ENCODE data around the gene GBP3. TPM values are rescaled to one million over a fixed set of nuclear protein-coding genes. Genes with fewer than 3 reads are reported as not detected.
"Not testable (repeated sequence)": the region's sequence is repeated elsewhere in the genome, so short reads cannot be mapped to it uniquely, and the experiment has no call there.

GBP3 gene
- total RNA-seq, 1 donor from 2014 or later: 12.3 TPM

DNA sequence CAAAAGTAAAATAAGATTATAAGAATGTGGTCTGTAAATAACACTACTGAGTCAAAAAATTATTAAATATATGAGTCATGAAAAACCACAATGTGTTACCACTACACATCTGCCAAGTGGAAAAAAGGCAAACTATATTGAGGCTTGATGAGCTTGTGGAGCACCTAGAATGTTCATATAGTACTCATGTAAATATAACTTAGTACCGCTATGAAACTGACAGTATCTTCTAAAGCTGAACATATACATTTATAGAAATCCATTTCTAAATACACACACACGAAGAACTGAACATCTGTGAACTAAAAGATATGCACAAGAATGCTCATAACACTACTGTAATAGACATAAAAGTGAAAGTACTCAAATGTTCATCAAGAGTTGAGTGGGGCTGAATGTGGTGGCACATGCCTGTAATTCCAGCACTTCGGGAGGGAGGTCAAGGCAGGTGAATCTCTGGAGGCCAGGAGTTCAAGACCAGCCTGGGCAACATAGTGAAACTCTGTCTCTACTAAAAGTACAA lies 18.5 kb upstream of the GBP3 start:
- DNase-seq (ENCODE audit: low read depth in 2 of 2): peak in 1 of 2 donors; percentile 23

DNA sequence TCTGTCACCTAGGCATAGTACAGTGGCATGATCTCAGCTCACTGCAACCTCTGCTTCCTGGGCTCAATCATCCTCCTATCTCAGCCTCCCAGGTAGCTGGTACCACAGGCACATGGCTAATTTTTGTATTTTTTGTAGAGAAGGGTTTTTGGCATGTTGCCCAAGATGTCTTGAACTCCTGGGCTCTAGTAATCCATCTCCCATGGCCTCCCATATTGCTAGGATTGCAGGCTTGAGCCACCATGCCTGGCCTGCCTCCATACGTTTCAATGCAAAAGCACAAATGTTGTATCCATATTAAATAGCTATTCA lies 17.6 kb upstream of the GBP3 start:
- no peak for DNase-seq (ENCODE audit: low read depth in 2 of 2)

- no peak for DNase-seq (ENCODE audit: low read depth in 2 of 2)
Measured at GRCh38 chr1:89037186-89037585, 14.5 kb upstream of the GBP3 start.

- no peak for DNase-seq (ENCODE audit: low read depth in 2 of 2)
Measured at GRCh38 chr1:89035080-89035479, 12.4 kb upstream of the GBP3 start.

- DNase-seq (ENCODE audit: low read depth in 2 of 2): not testable (repeated sequence)
Measured at GRCh38 chr1:89034004-89034403, 11.3 kb upstream of the GBP3 start.

DNA sequence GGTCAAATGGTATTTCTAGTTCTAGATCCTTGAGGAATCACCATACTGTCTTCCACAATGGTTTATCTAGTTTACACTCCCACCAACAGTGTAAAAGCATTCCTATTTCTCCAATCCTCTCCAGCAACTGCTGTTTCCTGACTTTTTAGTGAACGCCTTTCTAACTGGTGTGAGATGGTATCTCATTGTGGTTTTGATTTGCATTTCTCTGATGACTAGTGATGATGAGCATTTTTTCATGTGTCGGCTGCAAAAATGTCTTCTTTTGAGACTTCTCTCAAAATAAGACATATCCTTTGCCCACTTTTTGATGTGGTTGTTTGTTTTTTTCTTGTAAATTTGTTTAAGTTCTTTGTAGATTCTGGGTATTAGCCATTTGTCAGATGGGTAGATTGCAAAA lies 6.4 kb upstream of the GBP3 start:
- DNase-seq (ENCODE audit: low read depth in 2 of 2): not testable (repeated sequence)

GRCh38 chr1:89025928-89026327 lies 3.3 kb upstream of the GBP3 start:
- no peak for DNase-seq (ENCODE audit: low read depth in 2 of 2)

DNA sequence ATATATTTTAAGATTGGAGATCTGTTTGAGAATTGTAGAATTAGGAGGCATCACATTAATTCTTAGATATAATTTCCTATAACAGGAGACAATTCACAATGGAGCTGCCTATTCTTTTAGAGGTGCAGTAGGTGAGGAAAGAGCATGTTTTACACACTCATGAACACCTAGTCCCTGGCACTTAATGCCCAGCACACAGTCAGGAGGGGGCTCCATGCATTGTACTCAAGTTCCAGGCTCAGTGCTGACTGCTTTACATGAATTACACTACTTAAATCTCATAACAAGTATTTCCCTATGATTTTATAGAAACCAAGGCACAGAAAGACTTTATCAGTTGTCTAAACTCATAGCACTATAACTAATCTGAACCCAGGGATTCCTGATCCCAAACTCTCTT lies 360 bp upstream of the GBP3 start:
- DNase-seq (ENCODE audit: low read depth in 2 of 2): peak in 1 of 2 donors; percentile 16

- DNase-seq (ENCODE audit: low read depth in 2 of 2): not testable (repeated sequence)
Measured at GRCh38 chr1:89018318-89018717, 4.3 kb downstream of the GBP3 start.

DNA sequence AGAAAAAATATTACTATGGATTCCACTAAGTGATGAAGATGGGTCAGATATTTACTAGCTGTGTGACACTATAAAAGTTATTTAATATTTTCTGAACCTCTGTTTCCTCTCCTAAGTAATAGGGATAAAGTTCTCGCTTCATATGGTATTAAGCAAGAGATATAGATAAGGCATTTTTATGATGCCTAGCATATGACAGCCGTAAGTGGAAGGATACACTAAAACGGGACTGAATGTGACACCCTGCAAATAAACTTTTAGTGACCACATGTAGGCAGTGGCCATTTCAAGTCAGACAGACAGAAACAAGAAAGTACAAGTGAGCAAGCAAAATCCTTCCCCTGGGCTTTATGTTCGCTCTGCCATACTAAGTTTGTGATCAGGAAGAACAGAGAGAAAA lies 14.2 kb downstream of the GBP3 start:
- DNase-seq (ENCODE audit: low read depth in 2 of 2): no peak

- no peak for DNase-seq (ENCODE audit: low read depth in 2 of 2)
Measured at GRCh38 chr1:89005286-89006151, 17.1 kb downstream of the GBP3 start.

DNA sequence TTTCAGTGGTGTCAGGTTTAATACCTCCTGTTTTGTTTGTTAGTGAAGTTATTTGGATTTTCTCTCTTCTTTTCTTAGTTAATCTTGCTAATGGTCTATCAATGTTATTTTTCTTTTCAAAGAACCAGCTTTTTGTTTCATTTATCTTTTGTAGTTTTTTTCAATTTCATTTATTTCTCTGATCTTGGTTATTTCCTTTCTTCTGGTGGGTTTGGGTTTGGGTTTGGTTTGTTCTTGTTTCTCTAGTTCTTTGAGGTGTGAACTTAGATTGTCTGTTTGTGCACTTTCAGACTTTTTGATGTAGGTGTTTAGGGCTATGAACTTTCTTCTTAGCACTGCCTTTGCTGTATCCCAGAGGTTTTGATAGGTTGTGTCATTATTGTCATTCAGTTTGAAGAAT lies 20.5 kb downstream of the GBP3 start:
- not testable (repeated sequence) for DNase-seq (ENCODE audit: low read depth in 2 of 2)

DNA sequence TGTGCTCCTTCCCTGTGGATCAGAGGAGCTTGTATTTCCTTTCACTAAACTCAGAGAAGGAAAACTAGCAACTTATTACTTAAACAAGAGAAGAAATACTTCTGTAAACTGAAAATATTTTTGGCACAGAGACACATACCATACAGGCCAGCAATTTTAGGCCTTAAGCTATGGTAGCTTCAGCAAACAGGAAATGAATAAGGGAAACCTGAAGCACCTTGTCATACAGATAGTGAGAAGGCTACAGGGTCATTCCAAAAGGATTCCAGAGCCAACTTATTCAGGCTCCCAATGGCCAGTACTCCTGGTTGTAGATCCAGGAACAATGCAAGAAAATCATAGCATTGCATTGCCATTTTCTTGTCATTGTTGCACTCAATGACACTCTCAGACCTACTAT lies 21.2 kb downstream of the GBP3 start:
- DNase-seq (ENCODE audit: low read depth in 2 of 2): peak in 1 of 2 donors; percentile 58

DNA sequence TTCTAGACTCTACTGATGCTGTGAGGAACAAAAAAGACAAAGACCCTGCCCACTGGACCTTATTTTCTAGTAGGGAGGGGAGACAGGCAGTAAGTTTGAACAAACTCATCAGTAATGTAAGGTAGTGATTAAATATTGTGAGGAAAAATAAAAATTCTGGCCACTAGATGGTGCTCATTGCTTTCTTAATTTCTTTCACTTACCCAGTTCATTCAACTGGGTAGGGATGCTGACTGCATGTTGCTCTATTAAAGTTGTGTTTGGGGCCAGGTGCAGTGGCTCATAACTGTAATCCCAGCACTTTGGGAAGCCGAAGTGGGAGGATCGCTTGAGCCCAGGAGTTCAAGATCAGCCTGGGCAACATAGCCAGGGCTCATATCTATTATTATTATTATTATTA lies 23.9 kb downstream of the GBP3 start:
- peak; percentile 70 to 79 for DNase-seq (ENCODE audit: low read depth in 2 of 2)

DNA sequence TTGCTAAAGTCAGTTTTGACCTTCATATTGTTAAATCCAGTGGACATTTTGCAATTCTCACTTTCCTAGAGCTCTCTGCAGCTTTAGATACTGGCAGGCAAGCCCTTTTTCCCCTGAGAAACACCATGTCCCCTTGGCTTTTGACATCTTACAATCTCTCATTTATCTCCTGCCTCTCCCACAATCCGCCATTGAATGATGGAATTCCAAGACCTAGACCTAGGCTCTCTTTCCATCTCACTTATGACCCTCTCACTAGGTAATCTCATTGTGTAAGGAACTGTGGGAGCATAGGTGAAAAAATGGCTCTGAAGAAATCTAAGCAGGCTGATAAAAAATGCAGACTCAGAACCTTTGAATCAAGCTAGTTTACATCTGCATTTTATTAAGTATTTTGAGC lies 32.2 kb downstream of the GBP3 start:
- no peak for DNase-seq (ENCODE audit: low read depth in 2 of 2)

DNA sequence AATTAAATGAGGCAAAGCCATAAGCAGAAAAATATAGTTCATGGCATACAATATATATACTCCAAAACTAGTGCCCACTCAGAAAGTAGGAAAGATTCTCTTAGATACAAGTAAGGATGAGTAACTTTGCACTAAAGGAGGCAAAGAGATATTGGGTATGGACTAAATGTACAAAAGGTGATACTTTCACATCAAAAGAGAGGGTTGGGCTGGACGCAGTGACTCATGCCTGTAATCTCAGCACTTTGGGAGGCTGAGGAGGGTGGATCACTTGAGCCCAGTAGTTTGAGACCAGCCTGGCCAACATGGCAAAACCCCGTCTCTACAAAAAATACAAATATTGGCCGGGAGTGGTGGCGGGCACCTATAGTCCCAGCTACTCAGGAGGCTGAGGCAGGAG lies 37.0 kb downstream of the GBP3 start:
- no peak for DNase-seq (ENCODE audit: low read depth in 2 of 2)

DNA sequence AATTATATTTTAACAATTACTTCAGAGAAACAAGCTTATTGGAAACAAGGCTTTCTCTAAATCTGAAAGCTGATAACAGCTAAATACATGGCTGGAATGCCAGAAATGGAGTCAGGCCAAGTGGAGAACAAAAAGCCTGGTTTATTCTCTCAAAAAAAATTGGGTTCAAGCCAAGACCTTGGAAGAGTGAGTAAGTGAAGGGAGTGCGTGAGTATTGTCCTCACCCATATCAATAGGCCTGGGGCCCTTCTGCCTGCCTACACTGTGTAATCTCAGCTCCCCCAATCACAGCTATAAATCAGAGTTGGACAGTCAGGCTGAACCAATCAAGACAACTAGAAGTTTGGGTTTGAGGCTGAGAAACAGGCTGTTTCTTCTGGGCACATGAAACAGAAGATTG lies 37.6 kb downstream of the GBP3 start:
- DNase-seq (ENCODE audit: low read depth in 2 of 2): peak; percentile 77 to 91

GRCh38 chr1:88984569-88984968 lies 38.1 kb downstream of the GBP3 start:
- DNase-seq (ENCODE audit: low read depth in 2 of 2): peak in 1 of 2 donors; percentile 4

DNA sequence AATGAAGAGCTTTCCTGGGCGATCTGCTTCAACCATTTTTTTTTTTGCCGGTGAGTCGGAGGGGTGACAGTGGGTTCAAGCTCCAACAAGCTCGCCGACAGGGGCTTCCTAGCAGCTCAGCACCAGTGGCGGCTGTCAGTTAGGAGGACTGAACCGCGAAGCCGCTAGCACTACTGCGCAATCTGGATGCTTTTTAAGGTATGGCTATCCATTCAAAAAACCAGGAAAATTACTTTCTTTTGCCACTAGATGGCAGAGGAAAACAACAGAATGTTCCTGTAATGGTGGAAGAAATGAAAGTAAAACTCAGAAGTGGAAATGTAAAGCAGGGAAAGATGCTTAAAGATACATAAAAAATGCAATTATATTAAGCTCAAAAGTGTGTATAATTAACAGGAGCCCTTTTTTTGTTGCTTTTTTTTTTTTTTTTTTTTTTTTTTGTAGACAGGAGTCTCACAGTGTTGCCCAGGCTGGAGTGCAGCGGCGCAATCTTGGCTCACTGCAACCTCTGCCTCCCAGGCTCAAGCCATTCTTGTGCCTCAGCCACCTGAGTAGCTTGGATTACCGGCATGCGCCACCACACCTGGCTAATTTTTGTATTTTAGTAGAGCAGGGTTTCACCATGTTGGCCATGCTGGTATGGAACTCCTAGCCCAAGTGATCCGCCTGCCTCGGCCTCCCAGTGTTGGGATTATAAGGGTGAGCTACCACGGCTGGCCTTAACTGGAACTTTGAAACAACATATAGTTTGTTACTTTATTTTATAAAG lies 38.7 kb downstream of the GBP3 start:
- DNase-seq (ENCODE audit: low read depth in 2 of 2): peak; percentile 62 to 75

DNA sequence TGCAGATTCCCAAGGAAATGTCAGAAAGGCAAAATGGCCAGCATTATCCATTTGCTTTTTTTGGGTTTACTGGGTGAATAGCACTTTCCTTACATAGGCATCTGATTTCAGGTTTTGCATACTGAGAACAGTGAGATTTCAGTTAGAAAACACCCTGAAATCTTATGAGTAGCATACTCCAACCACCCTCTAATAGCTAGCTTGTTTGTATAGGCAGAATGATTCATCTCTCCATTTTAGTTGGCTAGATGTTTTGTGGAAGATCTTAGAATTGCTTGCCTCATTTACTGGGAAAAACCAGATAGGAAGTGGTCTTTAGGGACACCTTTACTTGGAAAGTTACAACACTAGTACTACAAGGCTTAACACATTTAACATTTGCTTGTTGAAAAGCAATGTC lies 40.6 kb downstream of the GBP3 start:
- no peak for DNase-seq (ENCODE audit: low read depth in 2 of 2)

DNA sequence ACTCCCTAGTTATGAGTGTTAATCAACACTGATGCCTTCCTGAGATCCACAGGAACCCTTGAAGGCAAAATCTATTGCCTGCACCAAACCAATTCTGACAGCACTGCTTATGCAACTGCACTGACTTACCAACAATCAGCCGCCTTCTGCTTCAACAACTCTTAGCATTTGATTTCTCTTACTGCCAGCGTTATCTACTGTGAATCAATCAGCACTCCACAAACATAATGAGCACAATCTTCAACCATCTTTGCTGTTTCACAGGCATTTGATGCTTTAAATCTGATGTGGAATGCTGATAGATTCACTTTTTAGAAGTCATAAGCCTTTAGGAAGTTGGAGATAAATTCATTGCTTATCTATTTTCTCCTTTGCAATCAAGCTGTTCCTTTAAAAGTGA lies 41.2 kb downstream of the GBP3 start:
- not testable (repeated sequence) for DNase-seq (ENCODE audit: low read depth in 2 of 2)

DNA sequence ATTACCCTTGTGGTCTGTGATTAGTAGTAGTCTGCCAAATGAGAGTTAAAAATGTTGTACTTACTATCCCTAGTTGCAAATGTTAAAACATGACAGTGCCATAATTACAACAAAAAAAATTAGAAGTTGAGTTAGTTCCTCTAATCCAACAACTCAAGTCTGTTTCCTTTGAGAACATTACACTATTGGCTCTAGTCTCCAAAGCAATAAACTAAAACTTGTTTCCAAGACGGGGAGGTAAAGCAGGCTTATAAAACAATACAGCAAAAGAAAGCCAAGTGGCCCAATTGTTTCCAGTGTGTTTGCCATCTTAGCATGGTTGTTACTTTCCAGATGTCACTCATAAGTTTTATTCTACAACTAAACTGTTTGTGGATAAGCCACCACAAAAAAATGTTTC lies 41.8 kb downstream of the GBP3 start:
- no peak for DNase-seq (ENCODE audit: low read depth in 2 of 2)

GRCh38 chr1:88979749-88980116 lies 42.9 kb downstream of the GBP3 start:
- no peak for DNase-seq (ENCODE audit: low read depth in 2 of 2)
